NCI-H526 (cell line): Measurements from ENCODE around the gene KRCC1.
"Not testable (repeated sequence)": the region's sequence is repeated elsewhere in the genome, so short reads cannot be mapped to it uniquely, and the experiment has no call there.

Experiments
- DNase-seq, 2 experiments: peaks; one replicate each; lab custom pipeline; 2025; lab: John Stamatoyannopoulos, UW

KRCC1 gene

DNA sequence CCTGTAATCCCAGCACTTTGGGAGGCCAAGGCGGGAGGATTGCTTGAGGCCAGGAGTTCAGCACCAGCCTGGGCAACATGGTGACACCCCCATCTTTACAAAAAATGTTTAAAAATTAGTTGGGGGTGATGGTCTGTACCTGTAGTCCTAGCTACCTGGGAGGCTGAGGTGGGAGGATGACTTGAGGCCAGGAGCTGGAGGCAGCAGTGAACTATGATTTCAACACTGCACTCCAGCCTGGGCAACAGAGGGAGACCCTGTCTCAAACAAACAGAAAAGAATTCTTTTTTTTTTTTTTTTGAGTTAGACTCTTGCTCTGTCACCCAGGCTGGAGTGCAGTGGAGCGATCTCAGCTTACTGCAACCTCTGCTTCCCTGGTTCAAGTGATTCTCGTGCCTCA, 55.1 kb downstream of the KRCC1 start:
- not testable (repeated sequence) for DNase-seq

DNA sequence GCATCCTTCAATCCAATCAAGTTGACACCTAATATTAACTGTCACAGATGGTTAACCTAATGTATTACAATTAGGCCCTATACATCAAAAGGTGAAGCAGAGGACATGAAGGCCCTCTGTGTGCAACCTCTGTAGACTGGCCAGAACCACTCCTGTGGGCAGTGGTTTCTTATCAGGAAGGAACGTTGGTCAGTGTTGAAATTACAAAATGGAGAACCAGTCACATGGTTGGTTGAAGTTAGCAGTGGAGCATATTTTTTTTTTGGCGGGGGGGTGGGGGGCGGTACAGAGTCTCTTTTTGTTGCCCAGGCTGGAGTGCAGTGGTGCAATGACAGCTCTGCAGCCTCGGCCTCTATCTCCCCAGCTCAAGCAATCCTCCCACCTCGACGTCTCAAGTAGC, 59.0 kb downstream of the KRCC1 start:
- no peak for DNase-seq

DNA sequence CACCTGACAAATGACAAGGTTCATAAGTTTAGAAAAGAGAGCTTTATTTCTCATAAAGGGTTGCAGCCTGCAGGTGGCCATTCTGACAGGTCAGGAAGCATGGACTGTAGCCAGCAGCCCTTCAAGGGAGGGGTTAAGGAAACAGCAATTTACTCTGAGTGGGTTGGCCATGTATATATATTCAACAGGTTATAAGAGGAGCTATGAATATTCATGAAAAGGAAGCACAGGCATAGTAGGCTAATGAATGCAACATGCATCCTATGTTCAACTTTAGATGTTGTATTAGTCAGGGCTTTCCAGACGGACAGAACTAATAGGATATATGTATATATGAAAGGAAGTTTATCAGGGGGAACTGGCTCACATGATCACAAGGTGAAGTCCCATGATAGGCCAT, 59.8 kb downstream of the KRCC1 start:
- DNase-seq = no peak

DNA sequence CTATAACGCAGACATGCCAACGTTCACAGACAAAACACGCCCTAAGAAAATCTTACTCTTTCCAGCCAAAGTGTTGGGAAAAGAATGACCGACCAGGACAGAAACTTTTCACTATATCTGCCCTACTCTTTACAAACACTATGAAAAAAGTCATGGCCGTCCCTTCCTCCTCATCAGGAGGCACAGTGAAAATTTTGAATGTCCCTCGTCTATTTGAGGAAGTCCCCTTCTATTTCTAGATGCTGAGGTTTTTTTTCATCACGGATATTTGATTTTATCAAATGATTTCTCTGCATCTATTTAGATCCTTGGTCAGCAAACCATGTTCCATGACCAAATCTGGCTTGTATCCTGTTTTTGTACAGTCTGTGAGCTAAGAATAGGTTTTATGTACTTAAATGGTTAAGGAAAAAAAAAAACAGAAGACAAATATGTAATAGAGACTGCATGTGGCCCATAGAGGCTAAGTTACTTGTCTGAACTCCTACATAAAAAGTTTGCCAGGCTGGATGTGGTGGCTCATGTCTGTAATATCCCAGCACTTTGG, 61.2 kb downstream of the KRCC1 start:
- not testable (repeated sequence) for DNase-seq

DNA sequence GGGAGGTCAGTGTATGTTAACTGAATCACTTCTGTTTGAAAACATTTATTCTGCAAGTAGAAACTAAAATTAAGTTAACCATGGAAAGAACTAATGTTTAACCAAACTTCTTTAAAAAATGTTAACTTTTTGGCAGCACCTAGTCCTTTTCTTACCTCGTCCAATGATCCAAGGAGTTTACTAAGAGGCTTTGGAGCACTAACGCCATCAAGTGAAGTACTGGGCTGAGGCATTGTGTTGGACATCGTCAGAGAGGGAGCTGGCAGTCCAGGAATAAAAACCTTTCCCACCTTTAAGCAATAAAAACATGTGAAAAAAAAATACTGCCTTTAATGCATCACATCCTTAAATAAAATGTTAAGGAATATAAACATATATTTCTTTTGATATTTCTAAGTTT, 63.0 kb downstream of the KRCC1 start:
- not testable (repeated sequence) for DNase-seq

DNA sequence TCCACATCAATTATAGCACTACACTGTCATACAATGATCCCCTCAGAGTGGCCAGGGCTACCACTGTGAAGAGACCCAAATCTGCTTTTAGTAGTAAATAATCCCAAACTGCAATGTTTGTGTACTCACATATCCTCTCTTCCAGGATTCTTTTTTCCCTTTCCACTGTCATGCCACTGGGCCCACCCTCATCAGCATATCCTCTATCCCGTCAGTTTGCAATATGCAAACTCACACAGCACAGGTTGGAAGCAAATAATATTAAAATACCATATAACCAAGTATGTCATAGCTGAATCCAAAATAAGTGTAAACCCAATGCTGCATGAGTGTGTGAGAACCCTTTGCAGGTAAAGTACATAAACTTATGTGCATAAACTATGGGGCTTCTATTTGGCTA, 68.1 kb downstream of the KRCC1 start:
- DNase-seq = not testable (repeated sequence)

DNA sequence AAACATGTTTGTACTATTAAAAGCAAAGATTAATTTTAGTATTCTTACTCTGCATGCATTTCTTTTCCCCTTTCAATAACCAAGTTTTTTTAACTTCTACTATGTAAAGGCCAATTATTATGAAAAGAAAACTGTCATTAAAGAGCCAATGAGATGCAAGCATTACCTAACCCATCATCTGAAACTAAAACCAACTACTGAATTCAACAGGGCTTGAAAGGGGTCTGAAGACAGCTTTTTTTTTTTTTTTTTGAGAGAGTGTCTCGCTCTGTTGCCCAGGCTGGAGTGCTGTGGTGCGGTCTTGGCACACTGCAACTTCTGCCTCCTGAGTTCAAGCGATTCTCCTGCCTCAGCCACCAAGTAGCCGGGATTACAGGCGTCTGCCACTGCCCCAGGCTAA, 69.7 kb downstream of the KRCC1 start:
- DNase-seq = not testable (repeated sequence)

DNA sequence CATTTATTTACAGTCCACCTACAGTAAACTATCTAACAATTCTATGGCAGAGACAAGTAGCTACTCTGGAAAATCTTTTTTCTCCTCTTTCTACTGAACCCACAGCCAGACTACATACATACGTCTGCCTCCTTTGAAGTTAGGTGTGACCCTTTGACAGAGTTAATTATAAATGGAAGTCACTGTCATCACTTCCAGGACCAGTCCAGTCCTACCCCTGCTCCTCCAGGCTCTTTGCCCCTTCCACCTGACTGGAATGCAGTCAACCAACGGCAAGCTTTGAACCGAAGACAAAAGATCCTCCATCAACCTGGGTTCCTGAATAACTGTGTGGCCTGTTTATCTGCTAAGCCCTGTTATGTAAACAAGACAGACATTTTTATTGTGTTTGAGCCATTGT, 74.4 kb downstream of the KRCC1 start:
- DNase-seq = not testable (repeated sequence)
